Sigmoid colon (tissue), 7 donors: ENCODE measurements around the gene VEZF1. TPM values are rescaled to one million over a fixed set of nuclear protein-coding genes. Genes with fewer than 3 reads are reported as not detected.
A peak's percentile ranks its signal among the peaks of the same experiment; 100 is the strongest.

Source experiments
- DNase-seq: peaks from one replicate; pipeline ENCODE4 v3.0.0-alpha.2; 2019
- H3K27ac ChIP-seq, 4 donors: fragments of 200-600 bp; sonication (generic); one replicate each; pipeline ENCODE4 v1.5.1; 2016 to 2019; ENCODE audit warnings: mild to moderate bottlenecking in 1 of 4
- H3K27me3 ChIP-seq, 3 donors: fragments of 200-600 bp; sonication (generic); one replicate each; pipeline ENCODE4 v1.5.1; 2019; ENCODE audit warnings: mild to moderate bottlenecking in 1 of 3
- H3K36me3 ChIP-seq, 4 donors: fragments of 200-600 bp; sonication (generic); one replicate each; pipeline ENCODE4 v1.5.1; 2016 to 2019
- H3K4me1 ChIP-seq, 4 donors: fragments of 200-600 bp; sonication (generic); one replicate each; pipeline ENCODE4 v1.5.1; 2017 to 2019
- H3K4me3 ChIP-seq, 4 donors: fragments of 200-600 bp; sonication (generic); one replicate each; pipeline ENCODE4 v1.5.1; 2017 to 2019; ENCODE audit warnings: mild to moderate bottlenecking in 2 of 4, moderate library complexity in 1 of 4
- H3K9me3 ChIP-seq, 4 donors: fragments of 200-600 bp in 3 of 4; sonication (generic) in 3 of 4; one replicate each; pipeline versions ENCODE4 v1.5.1 to v1.6.1; 2013 to 2019
- EP300 ChIP-seq, 4 donors: sonication (generic); formaldehyde crosslinking; IDR thresholded peaks; one replicate each; pipeline ENCODE4 v1.6.1; 2017; ENCODE audit warnings: antibody characterized with exemption in 4 of 4
- POLR2A ChIP-seq, 2 donors: fragments of 450-650 bp; IDR thresholded peaks; one replicate each; pipeline ENCODE4 v1.6.1; 2016; ENCODE audit warnings: antibody characterized with exemption in 2 of 2, mild to moderate bottlenecking in 2 of 2, moderate library complexity in 2 of 2
- POLR2AphosphoS5 ChIP-seq, 4 donors: sonication (generic); formaldehyde crosslinking; IDR thresholded peaks; one replicate each; pipeline ENCODE4 v1.6.1; 2017; ENCODE audit warnings: antibody characterized with exemption in 4 of 4
- WGBS, 2 donors: extraction: QIAGEN DNeasy Blood & Tissue Kit; methylation state at CpG; one replicate each; pipeline ENCODE4 v1.1.7; 2013; 5-methylcytosine and 5-hydroxymethylcytosine counted together
- intact Hi-C: fragments of 100-400 bp; cut with DNase I; formaldehyde crosslinking; loops from one replicate; pipeline ENCODE4 v1.15.1; 2023
- polyA plus RNA-seq, 3 donors: library from polyadenylated mRNA; stranded (reverse); fragments of 200-250 nt; gene quantifications; one replicate each; pipeline ENCODE4 v1.2.3, GENCODE V29; 2013
- total RNA-seq, 4 donors: library from RNA; depleted of rRNA; stranded (reverse); fragments of >200 nt; gene quantifications; one replicate each; pipeline ENCODE4 v1.1.0, GENCODE V29; 2016
- TF ChIP-seq, protein P1 (sequence below), 4 experiments: fragments of 450-650 bp in 3 of 4; fragments of 200-600 bp in 1 of 4; IDR thresholded peaks; one replicate each; pipeline ENCODE4 v1.5.1; 2016 to 2019; ENCODE audit warnings: antibody characterized with exemption in 4 of 4, mild to moderate bottlenecking in 3 of 4, moderate library complexity in 2 of 4
- donor health status: healthy with polysubstance abuse.
- donor health status: Bipolar disorder and iron deficiency.
- donor health status: healthy.

The VEZF1 gene
- total and polyA plus RNA-seq, 7 donors = 17.8 to 120 (median 99.8) TPM

DNA sequence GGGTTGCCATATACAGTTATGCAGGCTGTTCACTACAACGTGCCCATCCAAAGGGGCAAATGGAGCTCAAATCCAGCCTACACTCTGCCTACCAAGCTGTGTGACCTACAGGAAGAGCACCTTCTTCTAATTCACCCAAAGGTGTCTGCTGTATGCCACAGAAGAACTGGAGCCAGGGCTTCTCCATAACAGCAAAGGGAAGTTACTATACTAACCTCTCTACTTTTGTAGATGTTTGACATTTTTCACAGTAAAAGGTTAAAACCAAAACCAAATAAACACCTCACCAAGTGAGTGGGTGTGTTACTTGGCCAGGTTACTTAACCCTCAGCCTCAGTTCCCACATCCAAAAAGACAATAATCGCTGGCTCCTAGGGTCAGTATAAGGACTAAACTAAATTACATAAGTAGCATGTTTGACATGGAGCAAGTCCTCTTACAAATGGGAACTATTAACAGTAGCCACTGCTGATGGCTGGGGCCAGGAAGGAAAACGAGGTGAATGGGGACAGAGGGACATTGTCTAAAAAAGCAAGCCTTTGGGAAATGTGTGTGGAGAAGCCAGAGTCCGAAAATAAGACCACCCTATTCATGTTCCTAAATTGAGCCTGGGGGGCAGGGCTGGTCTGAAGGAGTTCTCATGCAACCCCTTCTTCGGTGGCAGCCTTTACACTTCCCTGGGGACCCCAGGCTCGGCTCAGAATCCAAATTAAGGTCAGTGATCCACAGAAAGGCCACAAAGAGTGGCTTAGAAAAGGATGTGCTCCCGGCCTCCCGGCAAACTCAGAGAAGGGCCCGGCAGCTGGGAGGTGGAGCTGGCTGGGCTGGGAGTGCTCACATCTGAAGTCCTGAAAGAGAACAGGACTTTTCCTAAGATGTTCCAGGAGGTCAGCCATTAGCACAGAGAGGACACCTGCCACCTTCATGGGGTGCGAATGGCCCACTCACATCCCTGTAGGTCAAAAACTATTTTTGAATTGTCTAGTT is 46.4 kb downstream of the VEZF1 start:
- H3K27me3 ChIP-seq = no peaks in the 10 kb centered on the region
- peak; percentile 78 for DNase-seq
- no peaks in the 10 kb centered on the region for H3K36me3 ChIP-seq
- WGBS, 2 donors = 74 to 86% methylated on average over 10 of the region's 10 CpGs
- peak overlapping the region; percentile 97 to 100 (median 99) for H3K27ac ChIP-seq
- intact Hi-C loops = loop anchor here (2.0 kb wide), 1 partner anchor 49 kb away; no protein-coding TSS in a partner anchor
- TF ChIP-seq POLR2AphosphoS5 (IDR thresholded peaks at IDR 0.05) = peak in 2 of 4 donors; percentile 14 to 46
- TF ChIP-seq, protein P1, sequence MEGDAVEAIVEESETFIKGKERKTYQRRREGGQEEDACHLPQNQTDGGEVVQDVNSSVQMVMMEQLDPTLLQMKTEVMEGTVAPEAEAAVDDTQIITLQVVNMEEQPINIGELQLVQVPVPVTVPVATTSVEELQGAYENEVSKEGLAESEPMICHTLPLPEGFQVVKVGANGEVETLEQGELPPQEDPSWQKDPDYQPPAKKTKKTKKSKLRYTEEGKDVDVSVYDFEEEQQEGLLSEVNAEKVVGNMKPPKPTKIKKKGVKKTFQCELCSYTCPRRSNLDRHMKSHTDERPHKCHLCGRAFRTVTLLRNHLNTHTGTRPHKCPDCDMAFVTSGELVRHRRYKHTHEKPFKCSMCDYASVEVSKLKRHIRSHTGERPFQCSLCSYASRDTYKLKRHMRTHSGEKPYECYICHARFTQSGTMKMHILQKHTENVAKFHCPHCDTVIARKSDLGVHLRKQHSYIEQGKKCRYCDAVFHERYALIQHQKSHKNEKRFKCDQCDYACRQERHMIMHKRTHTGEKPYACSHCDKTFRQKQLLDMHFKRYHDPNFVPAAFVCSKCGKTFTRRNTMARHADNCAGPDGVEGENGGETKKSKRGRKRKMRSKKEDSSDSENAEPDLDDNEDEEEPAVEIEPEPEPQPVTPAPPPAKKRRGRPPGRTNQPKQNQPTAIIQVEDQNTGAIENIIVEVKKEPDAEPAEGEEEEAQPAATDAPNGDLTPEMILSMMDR (IDR thresholded peaks at IDR 0.05) = no peak
- no peak for TF ChIP-seq POLR2A (IDR thresholded peaks at IDR 0.05)
- H3K4me3 ChIP-seq = no peak overlapping the region
- H3K9me3 ChIP-seq = no peaks in the 10 kb centered on the region
- peaks cover 0 to 100% (median 97%) of the 10 kb centered on the region in 4 donors for H3K4me1 ChIP-seq

DNA sequence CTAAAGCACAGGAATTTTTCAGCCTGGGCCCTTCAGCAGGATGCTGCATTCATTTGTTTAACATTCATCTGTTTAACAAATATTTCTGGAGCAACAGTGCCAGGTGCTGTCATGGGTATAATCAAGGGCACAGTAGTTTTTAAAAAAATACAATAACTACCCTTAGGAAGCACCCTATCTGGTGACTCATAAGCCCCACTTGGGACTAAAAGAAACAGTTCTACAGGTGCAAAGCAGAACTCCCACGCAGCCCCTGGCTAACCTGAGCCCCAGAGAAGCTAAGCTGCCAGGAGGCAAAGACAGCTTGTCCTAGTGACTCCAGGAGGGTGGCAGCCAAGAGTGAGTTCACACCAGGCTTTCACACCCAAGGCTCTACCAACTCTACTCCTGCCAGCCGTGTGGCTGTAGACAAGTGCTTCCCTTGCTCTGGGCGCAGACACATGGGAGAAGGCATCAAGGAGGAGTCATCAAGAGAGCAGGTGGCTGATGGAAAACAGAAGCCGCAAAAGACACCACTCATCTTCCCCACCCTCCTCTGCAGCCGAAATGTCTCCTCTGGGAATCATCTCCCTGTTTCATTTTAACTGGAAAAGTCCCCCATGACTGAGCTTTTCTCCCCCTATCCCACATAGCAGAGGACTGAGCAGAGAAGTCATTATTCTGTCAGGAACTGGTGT is 47.3 kb downstream of the VEZF1 start:
- WGBS, 2 donors = 54 to 66% methylated on average over 5 of the region's 5 CpGs

DNA sequence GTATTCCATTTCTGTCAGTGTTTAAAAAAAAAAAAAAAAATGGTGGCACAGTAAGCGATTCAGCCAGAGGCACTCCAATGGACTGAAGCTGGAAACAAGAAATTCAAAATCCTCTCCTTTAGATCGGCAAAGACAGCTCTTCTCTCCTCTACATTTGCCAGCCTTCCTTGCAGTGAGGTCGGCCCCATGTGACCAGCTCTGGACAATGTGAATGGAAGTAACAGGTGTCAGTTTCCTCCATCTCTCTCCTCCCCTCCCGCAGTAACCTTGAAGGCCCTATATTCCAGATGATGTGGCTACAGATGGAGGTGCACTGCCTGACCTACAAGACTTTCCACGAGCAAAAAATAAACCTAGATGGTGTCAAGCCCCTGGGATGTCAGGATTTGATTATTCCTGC is 47.8 kb downstream of the VEZF1 start:
- Histone ChIP-seq H3K27me3 (no peaks in the 10 kb centered on the region), H3K4me1 (peaks cover 0 to 100% (median 97%) of the 10 kb centered on the region in 4 donors), H3K36me3 (no peaks in the 10 kb centered on the region), H3K27ac (peak overlapping the region; percentile 97 to 100 (median 99)), H3K9me3 (no peaks in the 10 kb centered on the region), H3K4me3 (no peak overlapping the region)
- intact Hi-C loops = loop anchor here (2.0 kb wide), 1 partner anchor 47 kb away; no protein-coding TSS in a partner anchor
- TF ChIP-seq EP300 (IDR thresholded peaks at IDR 0.05) = peak in 2 of 4 donors; percentile 12 to 17
- no peak for TF ChIP-seq POLR2A (IDR thresholded peaks at IDR 0.05)
- peak; percentile 37 to 75 (median 56) for TF ChIP-seq POLR2AphosphoS5 (IDR thresholded peaks at IDR 0.05)
- TF ChIP-seq, protein P1 (IDR thresholded peaks at IDR 0.05) = no peak
- 48 to 61% methylated on average over 5 of the region's 5 CpGs for WGBS, 2 donors
- DNase-seq = no peak

More for the DNA sequence above, 47.3 kb downstream of the VEZF1 start:
- DNase-seq = peak; percentile 92
- Histone ChIP-seq H3K4me3 (no peak overlapping the region), H3K9me3 (no peaks in the 10 kb centered on the region), H3K36me3 (no peaks in the 10 kb centered on the region), H3K27me3 (no peaks in the 10 kb centered on the region), H3K27ac (peak overlapping the region; percentile 97 to 100 (median 99)), H3K4me1 (peaks cover 0 to 100% (median 97%) of the 10 kb centered on the region in 4 donors)
- TF ChIP-seq POLR2AphosphoS5 (IDR thresholded peaks at IDR 0.05) (peak; percentile 75 to 93 (median 84)), POLR2A (IDR thresholded peaks at IDR 0.05) (no peak), EP300 (IDR thresholded peaks at IDR 0.05) (peak in 3 of 4 donors; percentile 11 to 85 (median 68))
- TF ChIP-seq, protein P1 (IDR thresholded peaks at IDR 0.05) = no peak
- intact Hi-C loops = loop anchor here (2.0 kb wide), 1 partner anchor 48 kb away; no protein-coding TSS in a partner anchor

DNA sequence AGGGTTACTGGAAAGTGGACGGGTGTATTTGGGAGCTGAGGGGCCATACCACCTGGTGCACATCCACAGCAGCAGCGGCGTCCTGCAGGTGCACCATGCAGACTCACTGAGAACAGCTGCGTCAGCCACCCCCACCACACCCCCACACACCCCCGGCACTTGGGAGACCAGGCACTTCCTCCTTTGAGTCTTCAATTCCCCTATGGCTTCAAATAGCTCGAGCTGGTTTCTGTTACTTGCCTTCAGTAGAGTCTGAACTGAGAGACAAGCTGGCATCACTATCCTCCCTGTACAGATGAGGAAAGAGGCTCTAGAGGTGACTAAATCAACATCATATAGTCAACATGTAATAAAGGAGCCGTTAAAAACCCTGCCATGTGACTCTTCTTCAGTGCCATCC is 48.3 kb downstream of the VEZF1 start:
- no peak for DNase-seq
- intact Hi-C loops = loop anchor here (2.0 kb wide), 1 partner anchor 47 kb away; no protein-coding TSS in a partner anchor

More for the DNA sequence above, 48.3 kb downstream of the VEZF1 start:
- peak overlapping the region; percentile 97 to 100 (median 99) for H3K27ac ChIP-seq
- H3K4me3 ChIP-seq = no peak overlapping the region
- no peaks in the 10 kb centered on the region for H3K9me3 ChIP-seq
- TF ChIP-seq EP300 (IDR thresholded peaks at IDR 0.05) = no peak
- H3K36me3 ChIP-seq = no peaks in the 10 kb centered on the region
- H3K4me1 ChIP-seq = peaks cover 0 to 100% (median 97%) of the 10 kb centered on the region in 4 donors
- WGBS, 2 donors = 9 to 16% methylated on average over 7 of the region's 7 CpGs
- no peaks in the 10 kb centered on the region for H3K27me3 ChIP-seq
